Panc1 (cell line): ENCODE results near the gene DVL2.

ENCODE experiments used
- POLR2AphosphoS5 ChIP-seq: IDR thresholded peaks from 2 replicates; pipeline ENCODE4 v1.6.1; 2012; ENCODE audit warnings: mild to moderate bottlenecking, low read depth, low read length, moderate library complexity
- TF ChIP-seq, protein P1 (sequence below): fragments of 450-650 bp; IDR thresholded peaks from 2 replicates; pipeline ENCODE4 v1.5.1; 2017; ENCODE audit warnings: mild to moderate bottlenecking

DNA sequence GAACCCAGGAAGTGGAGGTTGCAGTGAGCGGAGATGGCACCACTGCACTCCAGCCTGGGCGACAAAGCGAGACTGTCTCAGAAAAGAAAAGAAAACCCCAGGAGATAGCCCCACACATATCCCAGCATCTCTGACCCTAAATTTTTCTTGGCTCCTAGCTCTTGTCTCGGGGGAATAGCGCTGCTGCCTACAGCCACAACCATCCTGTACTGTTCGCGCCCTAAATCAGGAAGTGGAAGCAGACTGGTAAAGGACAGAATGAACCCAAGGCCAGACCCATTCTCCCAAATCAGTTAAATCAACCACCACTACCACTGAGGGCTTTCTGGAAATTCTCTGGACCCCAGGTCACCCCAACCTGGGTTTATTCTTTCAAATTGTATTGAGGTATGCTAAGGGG lies 15.5 kb upstream of the DVL2 start:
- no peak for TF ChIP-seq POLR2AphosphoS5
- TF ChIP-seq, protein P1, sequence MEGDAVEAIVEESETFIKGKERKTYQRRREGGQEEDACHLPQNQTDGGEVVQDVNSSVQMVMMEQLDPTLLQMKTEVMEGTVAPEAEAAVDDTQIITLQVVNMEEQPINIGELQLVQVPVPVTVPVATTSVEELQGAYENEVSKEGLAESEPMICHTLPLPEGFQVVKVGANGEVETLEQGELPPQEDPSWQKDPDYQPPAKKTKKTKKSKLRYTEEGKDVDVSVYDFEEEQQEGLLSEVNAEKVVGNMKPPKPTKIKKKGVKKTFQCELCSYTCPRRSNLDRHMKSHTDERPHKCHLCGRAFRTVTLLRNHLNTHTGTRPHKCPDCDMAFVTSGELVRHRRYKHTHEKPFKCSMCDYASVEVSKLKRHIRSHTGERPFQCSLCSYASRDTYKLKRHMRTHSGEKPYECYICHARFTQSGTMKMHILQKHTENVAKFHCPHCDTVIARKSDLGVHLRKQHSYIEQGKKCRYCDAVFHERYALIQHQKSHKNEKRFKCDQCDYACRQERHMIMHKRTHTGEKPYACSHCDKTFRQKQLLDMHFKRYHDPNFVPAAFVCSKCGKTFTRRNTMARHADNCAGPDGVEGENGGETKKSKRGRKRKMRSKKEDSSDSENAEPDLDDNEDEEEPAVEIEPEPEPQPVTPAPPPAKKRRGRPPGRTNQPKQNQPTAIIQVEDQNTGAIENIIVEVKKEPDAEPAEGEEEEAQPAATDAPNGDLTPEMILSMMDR = no peak
